COLO668 (cell line): ENCODE data around the gene CD96.
"Not testable (repeated sequence)": the region's sequence is repeated elsewhere in the genome, so short reads cannot be mapped to it uniquely, and the experiment has no call there.

ENCODE experiments used
- DNase-seq: peaks from one replicate; lab custom pipeline; 2025; ENCODE audit not compliant: unreplicated experiment; lab: John Stamatoyannopoulos, UW

CD96 gene

DNA sequence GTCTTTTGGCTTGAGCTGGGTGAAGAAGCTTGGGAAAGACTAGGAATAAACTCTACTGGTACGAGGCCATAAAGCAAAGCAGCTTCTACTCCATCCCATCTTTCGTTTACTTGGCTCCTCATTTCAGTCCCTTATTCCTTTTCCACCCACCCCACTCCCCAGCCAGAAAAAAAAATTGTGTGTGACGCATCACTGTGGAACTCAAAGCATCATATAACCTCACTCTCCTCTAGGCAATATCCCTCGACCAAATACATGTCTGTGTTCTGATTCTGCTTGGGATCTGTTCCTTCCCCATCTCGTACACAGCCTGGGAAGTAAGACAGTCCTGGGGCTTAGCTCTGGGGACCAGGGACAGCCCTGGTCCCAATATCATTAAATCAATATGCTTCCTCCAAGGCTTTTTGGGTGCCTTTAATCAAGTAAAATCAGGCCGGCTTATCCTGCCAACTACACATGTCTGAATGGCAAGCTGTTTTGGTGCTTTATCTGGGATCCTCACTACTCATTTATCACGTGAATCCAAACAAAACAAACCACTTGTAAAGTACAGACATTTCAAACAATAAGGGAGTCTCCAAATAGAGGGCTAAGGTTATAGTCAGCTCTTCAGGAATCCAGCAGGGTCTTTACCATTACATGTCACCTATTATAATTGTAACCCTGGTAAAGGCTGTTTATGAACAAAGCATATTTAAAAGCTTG, 128.1 kb downstream of the CD96 start:
- DNase-seq: no peak

DNA sequence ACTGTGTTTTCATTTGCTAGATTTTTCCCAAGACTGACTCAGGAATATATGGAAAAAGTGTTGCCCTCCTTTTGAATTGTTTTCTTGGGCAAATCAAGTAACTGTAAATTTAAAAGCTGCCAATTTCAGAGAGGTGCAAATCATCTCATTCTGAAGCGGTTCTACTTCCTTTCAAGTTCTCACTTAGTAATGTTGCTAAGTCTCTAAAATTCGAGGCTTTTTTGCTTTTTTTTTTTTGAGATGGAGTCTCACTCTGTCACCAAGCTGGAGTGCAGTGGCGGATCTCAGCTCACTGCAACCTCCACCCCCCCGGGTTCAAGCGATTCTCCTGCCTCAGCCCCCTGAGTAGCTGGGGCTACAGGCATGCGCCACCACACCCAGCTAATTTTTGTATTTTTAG, 130.5 kb downstream of the CD96 start:
- DNase-seq: not testable (repeated sequence)

DNA sequence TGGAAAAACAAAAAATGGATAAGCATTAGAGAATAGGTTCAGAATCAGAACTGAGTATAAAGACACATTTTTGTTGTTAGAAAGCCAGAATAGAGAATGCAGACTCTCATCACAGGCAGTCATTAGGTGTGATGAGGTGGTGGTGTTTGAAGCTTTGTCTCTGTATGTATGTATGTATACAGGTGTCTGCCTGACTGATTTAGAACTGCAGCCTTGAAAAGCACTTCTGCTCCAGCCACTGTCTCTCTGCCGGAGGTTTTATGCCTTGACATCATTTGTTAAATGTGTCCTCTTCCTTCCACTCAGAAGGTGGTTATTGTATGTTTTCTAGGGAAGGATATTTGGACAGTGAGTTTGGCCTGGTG, 133.8 kb downstream of the CD96 start:
- DNase-seq: no peak

DNA sequence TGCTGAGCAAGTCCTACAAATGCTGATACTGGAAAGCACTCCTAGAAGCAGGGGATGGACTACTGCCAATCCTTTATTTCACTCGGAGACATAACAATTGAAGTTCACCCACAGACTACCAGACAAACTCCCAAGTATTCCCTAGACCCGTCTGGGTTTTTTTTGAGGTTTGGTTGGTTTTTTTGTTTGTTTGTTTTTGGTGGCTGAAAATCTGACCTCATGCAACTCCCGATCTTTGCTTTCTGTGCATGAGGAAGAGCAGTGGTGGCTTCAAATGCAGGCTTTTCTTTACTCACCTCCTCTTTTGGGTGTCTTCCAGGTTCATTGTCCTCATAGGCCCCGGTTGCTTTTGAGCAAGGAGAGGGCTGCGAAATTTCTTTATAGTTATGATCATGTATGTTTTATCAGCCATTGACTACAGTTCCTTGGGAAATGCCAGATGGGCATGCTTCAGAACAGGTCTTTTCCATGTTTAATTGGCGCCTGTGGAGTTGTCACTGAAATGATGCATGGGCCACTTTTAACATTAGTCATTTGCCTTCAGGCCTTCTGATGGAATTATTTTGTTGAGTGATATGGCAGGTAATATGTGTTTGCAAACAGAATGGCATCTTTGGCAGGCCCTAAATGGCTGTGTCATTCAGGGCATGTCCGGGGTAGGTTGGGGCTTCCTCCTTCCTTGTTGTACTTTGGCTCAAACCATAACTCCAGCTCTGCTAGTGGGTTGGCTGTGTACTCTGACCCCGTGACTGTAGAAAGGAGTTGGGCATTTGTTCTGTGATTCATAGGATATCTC, 134.4 kb downstream of the CD96 start:
- DNase-seq: no peak

DNA sequence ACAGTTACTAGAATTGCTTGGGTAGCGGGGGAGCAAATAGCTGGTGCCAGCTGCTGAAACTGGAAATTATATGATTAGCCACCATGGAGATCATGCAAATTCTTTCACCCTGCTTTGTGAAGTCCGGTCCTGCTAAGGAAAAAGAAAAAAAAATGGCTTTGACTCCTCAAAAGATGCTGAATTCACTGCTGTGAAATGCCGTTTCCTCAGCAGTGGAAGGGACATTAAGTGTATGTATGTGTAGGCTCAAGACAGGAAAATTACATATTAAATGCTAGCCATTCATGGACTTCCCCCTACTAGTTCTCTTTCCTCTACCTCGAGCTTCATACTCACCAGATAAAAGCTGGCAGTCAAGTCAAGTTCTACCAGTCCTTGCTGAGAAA, 135.0 kb downstream of the CD96 start:
- DNase-seq: no peak

DNA sequence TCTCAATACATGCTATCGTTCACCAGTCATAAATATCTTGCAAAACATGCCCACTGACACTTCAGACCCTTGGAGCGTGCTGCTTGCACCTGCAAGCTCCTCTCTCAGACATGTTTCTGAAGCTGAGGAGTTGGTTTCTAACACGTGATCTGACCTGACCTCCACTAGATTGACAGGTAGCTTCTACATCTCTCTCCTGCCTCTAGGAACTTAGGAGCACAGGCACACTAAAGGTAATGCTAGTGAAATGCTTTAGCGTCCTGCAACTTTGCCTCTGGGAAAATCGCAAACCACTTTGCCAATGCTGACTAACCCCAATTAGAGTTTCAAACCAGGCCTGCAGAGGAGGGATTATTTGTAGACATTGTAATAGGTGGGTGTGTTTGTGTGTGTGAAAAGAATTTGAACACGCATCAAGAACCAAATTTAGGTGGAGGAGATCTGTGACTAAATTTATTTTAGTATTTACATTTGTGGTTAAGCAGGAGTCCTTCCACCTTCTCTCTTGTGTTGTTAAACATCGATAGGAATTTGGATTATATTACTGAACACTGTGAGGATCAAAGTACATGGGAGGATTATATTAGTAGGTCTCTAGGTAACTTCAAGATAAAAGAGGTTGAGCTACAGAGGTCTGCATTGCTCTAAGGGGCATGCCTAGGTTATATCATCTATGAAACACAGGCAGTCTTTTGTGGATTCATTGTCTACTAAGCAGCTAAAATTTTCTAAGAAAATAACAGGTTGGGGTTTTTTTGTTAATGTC, 139.8 kb downstream of the CD96 start:
- no peak for DNase-seq

DNA sequence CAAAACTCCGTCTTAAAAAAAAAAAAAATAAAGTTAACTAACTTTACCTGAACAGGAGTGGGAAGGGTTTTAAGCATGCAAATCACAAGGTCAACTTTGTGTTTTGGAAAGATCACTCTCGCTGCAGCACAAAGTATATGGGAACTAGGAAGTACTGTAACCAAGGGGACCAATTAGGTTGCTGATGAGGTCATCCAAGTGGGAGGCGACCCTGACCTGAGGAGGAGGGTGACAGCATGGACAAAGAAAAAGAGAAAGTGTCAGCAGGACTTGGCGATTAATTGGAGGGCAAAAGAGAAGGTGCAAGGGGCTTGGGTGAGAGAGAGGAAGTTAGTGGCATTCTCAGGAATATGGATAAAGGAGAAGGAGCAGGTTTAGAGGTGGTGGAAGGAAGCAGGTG, 142.6 kb downstream of the CD96 start:
- no peak for DNase-seq

DNA sequence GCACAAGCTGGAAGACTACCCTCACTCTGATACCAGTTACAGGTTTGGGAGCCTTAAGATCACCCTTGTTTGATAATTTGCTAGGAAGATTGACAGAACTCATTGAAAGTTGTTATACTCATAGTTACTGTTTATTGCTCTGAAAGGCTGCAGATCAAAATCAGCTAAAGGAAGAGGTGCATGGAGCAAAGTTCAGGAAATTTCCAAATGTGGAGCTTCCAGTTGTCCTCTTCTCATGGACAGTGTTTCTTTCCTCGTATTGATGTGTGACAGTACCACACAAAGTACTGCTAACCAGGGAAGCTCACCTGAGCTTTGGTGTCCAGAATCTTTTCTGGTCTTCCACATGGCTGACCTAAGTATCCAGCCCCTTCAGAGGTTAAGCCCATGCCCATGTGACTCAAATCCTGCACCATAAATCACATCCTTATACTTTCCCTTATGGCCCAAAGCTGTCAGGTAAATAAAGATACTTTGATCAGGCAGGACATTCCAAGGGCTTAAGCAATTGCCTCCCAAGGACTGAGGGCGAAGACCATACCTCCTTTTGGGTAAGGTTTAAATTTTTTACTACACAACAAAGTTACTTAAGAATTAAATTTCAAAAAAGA, 146.3 kb downstream of the CD96 start:
- no peak for DNase-seq

DNA sequence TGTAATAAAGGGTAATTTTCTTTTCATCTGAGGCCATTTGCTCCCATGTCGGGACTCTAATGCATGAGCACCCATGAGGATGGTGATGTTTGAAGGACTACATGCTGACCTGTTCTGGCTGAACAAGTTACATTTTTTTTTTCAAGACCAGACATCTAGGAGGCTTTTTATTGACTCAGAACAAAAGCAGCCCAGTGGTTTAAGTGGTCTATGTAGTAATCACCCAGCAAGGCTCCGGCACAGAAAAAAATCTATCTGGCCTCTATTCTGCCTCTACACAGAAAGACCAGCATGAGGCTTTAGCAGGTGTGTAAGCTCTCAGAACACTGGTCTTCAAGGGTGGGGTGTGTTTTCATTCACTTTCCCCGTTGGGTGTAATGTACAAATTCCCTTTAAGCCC, 148.2 kb downstream of the CD96 start:
- no peak for DNase-seq

DNA sequence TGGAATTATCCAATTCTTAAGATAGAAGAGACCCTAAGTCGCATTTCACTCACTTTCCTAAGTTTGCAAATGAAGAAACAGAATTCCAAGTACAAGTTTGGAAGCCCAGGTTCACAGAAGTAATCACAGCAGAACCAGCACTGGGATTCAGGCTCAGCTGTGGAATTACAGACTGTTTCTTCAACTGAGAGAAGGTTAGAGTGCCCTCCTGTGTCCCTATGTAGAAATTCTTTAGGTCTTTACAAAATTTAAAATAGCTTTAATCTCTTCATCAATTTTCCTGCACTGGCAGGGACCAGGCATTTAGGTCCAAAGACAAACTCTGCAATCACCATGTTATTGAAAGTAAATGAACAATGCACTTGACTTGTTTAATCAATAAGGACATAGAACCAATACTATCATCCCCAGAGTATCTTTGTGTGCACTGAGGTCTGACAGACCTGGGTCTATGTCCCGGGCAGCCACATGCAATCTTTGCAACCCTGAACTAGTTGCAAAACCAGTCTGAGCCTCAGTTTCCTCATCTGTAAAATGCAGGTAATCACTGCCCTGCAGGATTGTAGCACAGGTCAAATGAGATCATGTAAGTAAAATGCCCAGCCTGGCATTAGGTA, 149.4 kb downstream of the CD96 start:
- no peak for DNase-seq

DNA sequence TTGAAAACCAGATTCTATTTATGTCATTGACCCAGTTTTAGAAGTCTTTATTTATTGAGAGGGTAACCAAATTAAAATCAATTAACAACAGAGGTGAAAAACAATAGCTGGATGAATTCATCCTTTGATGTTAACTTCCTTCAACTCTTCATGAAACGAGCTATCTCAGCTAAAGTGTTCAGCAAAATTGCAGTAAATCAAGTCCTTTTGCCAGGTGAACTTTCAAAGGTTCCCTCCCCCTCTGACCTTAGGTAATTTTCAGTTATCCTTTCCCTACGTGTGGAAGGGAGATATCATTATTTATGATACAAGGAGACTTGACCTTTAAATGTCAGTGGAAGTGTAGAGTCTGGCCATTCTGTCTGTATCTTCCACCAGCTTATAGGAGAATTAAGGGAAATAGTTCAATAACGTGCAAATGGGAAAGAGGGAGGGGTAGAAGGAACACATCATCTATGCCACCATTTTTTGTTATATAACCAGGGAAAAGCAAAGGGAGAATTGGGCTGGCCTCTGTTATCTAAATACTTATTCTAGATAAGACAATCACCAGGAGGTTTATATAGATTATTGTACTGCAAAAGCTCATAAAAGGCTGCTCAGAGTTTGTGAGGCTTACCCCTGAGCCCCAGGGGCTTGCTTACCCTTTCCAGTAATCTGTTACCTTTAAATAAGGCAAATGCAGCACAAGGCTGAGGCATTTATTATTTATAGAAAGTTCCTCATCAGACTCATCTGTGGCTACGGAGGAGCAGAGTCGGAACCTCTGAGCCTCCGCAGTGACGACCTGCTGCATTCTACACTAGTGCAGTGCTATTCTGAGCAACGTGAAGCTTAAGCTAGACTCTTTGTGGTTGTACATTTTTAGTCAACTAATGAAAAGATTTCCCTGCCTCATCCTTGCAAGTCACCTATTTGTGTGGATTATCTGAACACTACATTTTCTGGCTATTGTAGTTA, 150.9 kb downstream of the CD96 start:
- no peak for DNase-seq

DNA sequence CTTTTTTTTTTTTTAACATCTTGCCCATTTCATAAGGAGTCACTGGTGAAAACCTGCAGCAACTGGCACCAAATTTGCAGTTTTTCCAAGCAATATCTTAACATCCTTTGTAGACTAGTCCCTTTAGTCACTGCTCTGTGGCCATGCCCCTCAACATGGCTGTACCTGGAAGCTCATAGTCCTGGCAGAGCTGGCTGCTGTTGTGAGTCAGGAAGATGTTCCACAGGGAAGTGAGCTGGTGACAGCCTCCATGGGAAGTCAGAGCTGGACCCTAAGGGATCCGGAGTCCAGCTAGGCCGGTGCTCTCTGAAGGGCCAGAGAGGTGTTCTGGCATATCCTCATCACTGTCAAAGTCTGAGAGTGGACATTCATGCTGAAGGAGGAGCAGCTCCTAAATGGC, 152.5 kb downstream of the CD96 start:
- no peak for DNase-seq

DNA sequence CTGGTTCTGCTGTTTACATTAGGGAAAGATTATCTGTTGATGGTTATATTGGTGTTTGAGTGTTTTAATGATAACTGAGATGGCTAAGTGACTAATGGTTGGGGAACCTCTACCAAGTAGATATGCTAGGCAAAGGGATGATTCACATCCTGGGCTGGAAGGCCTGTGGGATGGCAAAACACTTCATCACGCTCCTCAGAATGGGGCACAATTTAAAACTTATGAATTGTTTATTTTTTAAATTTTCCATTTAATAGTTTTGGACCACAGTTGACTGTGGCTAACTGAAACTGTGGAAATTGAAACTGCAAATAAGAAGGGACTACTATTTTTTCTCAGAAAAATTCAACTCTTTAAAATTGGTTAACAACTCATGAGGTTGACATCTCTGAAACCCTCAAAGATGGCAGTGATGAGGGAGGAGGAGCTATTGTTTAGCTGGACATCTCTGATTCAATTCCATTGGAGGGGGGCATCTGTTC, 153.7 kb downstream of the CD96 start:
- no peak for DNase-seq

DNA sequence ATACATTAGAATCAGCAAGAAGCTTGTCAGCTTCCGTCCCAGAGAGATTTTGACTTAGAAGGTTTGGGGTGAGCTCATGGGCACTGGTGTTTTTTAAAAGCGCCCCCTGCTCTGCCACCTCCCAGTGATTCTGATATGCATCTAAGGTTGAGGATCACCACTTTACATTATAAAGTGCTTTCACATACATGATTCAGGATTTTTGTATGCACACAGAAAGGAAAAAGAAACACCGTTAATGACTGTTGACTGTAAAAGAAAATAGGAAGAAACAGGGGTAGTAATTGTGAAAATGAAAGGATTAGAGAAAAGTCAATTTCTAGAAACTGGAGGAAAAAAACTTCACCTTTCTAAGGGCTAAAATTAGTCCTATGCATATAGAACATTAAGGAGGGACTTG, 158.1 kb downstream of the CD96 start:
- DNase-seq: no peak

DNA sequence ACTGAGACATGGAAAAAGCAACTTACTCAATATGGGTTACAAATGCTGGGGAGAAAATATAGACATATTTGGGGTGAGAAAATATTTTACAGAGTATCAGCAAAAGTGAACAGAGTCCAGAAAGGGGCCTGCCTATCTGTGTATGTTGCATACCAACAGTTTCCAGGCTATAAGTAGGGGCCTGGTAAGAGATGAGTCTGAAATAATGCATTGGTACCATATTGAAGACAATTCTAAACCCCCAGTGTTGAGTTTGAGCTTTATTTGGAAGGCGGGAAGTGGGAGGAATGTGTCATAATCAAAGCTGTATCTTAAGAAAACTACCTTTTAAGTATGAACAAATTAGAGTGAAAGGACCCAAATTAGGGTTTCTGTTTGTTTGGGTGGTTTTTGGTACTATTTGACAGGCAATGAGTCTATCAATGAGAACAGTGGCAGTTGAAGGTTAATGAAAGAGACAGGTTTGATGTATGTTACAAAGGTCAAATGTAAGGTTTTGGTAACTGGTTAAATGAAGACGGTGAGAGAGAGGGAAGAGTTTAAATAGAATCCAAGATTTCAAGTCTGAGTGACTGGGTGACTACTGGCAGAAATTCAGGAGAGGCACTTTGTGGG, 159.4 kb downstream of the CD96 start:
- no peak for DNase-seq
